ENCODE data around the gene C2CD4A.

The C2CD4A gene

GRCh38 chr15:62087671-62088352, 21.0 kb downstream of the C2CD4A start:
- Histone ChIP-seq H3K9me3 (ENCODE audit: insufficient read depth, low read length) (peaks cover 5% of the 10 kb centered on the region; the same call in 1 of the 2 replicates), H3K9ac (ENCODE audit: insufficient read length, low read depth) (no peak overlapping the region), H3K4me1 (ENCODE audit: insufficient read depth, insufficient read length) (no peaks in the 10 kb centered on the region), H3K27me3 (ENCODE audit: insufficient read depth, insufficient read length) (no peaks in the 10 kb centered on the region), H3K36me3 (ENCODE audit: insufficient read depth, insufficient read length, low read length) (no peaks in the 10 kb centered on the region), H3K4me3 (ENCODE audit: insufficient read length, low read depth) (no peak overlapping the region)
- no peak for DNase-seq (ENCODE audit: low read depth, low spot score)
- TF ChIP-seq SUZ12 (IDR thresholded peaks at IDR 0.05; ENCODE audit: extremely low read depth, insufficient read depth, insufficient read length), result no peak
- no peak for TF ChIP-seq ZNF274 (IDR thresholded peaks at IDR 0.05; ENCODE audit: low read depth, low read length)
- no peak for TF ChIP-seq YY1 (IDR thresholded peaks at IDR 0.05; ENCODE audit: insufficient read depth, insufficient read length)

GRCh38 chr15:62088353-62088693, 21.5 kb downstream of the C2CD4A start:
- DNase-seq (ENCODE audit: low read depth, low spot score), result no peak

GRCh38 chr15:62089616-62090015, 22.8 kb downstream of the C2CD4A start:
- Histone ChIP-seq H3K27me3 (ENCODE audit: insufficient read depth, insufficient read length) (no peaks in the 10 kb centered on the region), H3K9me3 (ENCODE audit: insufficient read depth, low read length) (peaks cover 5% of the 10 kb centered on the region; the same call in 1 of the 2 replicates), H3K36me3 (ENCODE audit: insufficient read depth, insufficient read length, low read length) (no peaks in the 10 kb centered on the region), H3K4me1 (ENCODE audit: insufficient read depth, insufficient read length) (no peaks in the 10 kb centered on the region), H3K9ac (ENCODE audit: insufficient read length, low read depth) (no peak overlapping the region), H3K4me3 (ENCODE audit: insufficient read length, low read depth) (no peak overlapping the region)
- DNase-seq (ENCODE audit: low read depth, low spot score), result no peak
- TF ChIP-seq SUZ12 (IDR thresholded peaks at IDR 0.05; ENCODE audit: extremely low read depth, insufficient read depth, insufficient read length), result no peak
- no peak for TF ChIP-seq ZNF274 (IDR thresholded peaks at IDR 0.05; ENCODE audit: low read depth, low read length)
- TF ChIP-seq YY1 (IDR thresholded peaks at IDR 0.05; ENCODE audit: insufficient read depth, insufficient read length), result no peak

More at GRCh38 chr15:62088353-62088693, 21.5 kb downstream of the C2CD4A start:
- Histone ChIP-seq H3K9ac (ENCODE audit: insufficient read length, low read depth) (no peak overlapping the region), H3K4me3 (ENCODE audit: insufficient read length, low read depth) (no peak overlapping the region), H3K27me3 (ENCODE audit: insufficient read depth, insufficient read length) (no peaks in the 10 kb centered on the region), H3K36me3 (ENCODE audit: insufficient read depth, insufficient read length, low read length) (no peaks in the 10 kb centered on the region), H3K9me3 (ENCODE audit: insufficient read depth, low read length) (peaks cover 5% of the 10 kb centered on the region; the same call in 1 of the 2 replicates), H3K4me1 (ENCODE audit: insufficient read depth, insufficient read length) (no peaks in the 10 kb centered on the region)
- TF ChIP-seq ZNF274 (IDR thresholded peaks at IDR 0.05; ENCODE audit: low read depth, low read length), result no peak
- no peak for TF ChIP-seq SUZ12 (IDR thresholded peaks at IDR 0.05; ENCODE audit: extremely low read depth, insufficient read depth, insufficient read length)
- TF ChIP-seq YY1 (IDR thresholded peaks at IDR 0.05; ENCODE audit: insufficient read depth, insufficient read length), result no peak

- no peak for DNase-seq (ENCODE audit: low read depth, low spot score)
- Histone ChIP-seq H3K36me3 (ENCODE audit: insufficient read depth, insufficient read length, low read length) (no peaks in the 10 kb centered on the region), H3K9me3 (ENCODE audit: insufficient read depth, low read length) (no peaks in the 10 kb centered on the region), H3K27me3 (ENCODE audit: insufficient read depth, insufficient read length) (no peaks in the 10 kb centered on the region), H3K9ac (ENCODE audit: insufficient read length, low read depth) (no peak overlapping the region), H3K4me3 (ENCODE audit: insufficient read length, low read depth) (no peak overlapping the region), H3K4me1 (ENCODE audit: insufficient read depth, insufficient read length) (no peaks in the 10 kb centered on the region)
- TF ChIP-seq YY1 (IDR thresholded peaks at IDR 0.05; ENCODE audit: insufficient read depth, insufficient read length) (no peak), SUZ12 (IDR thresholded peaks at IDR 0.05; ENCODE audit: extremely low read depth, insufficient read depth, insufficient read length) (no peak), ZNF274 (IDR thresholded peaks at IDR 0.05; ENCODE audit: low read depth, low read length) (no peak)
Measured at GRCh38 chr15:62090988-62091387, 24.2 kb downstream of the C2CD4A start.

- Histone ChIP-seq H3K36me3 (ENCODE audit: insufficient read depth, insufficient read length, low read length) (no peaks in the 10 kb centered on the region), H3K27me3 (ENCODE audit: insufficient read depth, insufficient read length) (no peaks in the 10 kb centered on the region), H3K9ac (ENCODE audit: insufficient read length, low read depth) (no peak overlapping the region), H3K4me1 (ENCODE audit: insufficient read depth, insufficient read length) (no peaks in the 10 kb centered on the region), H3K9me3 (ENCODE audit: insufficient read depth, low read length) (no peaks in the 10 kb centered on the region), H3K4me3 (ENCODE audit: insufficient read length, low read depth) (no peak overlapping the region)
- TF ChIP-seq ZNF274 (IDR thresholded peaks at IDR 0.05; ENCODE audit: low read depth, low read length) (no peak), SUZ12 (IDR thresholded peaks at IDR 0.05; ENCODE audit: extremely low read depth, insufficient read depth, insufficient read length) (no peak), YY1 (IDR thresholded peaks at IDR 0.05; ENCODE audit: insufficient read depth, insufficient read length) (no peak)
- DNase-seq (ENCODE audit: low read depth, low spot score), result no peak
Measured at GRCh38 chr15:62093809-62094208, 27.0 kb downstream of the C2CD4A start.

- Histone ChIP-seq H3K4me1 (ENCODE audit: insufficient read depth, insufficient read length) (no peaks in the 10 kb centered on the region), H3K36me3 (ENCODE audit: insufficient read depth, insufficient read length, low read length) (no peaks in the 10 kb centered on the region), H3K9me3 (ENCODE audit: insufficient read depth, low read length) (no peaks in the 10 kb centered on the region), H3K4me3 (ENCODE audit: insufficient read length, low read depth) (no peak overlapping the region), H3K27me3 (ENCODE audit: insufficient read depth, insufficient read length) (no peaks in the 10 kb centered on the region), H3K9ac (ENCODE audit: insufficient read length, low read depth) (no peak overlapping the region)
- TF ChIP-seq ZNF274 (IDR thresholded peaks at IDR 0.05; ENCODE audit: low read depth, low read length) (no peak), SUZ12 (IDR thresholded peaks at IDR 0.05; ENCODE audit: extremely low read depth, insufficient read depth, insufficient read length) (no peak), YY1 (IDR thresholded peaks at IDR 0.05; ENCODE audit: insufficient read depth, insufficient read length) (no peak)
- DNase-seq (ENCODE audit: low read depth, low spot score), result no peak
Measured at GRCh38 chr15:62094388-62094787, 27.6 kb downstream of the C2CD4A start.

- Histone ChIP-seq H3K27me3 (ENCODE audit: insufficient read depth, insufficient read length) (no peaks in the 10 kb centered on the region), H3K9ac (ENCODE audit: insufficient read length, low read depth) (no peak overlapping the region), H3K9me3 (ENCODE audit: insufficient read depth, low read length) (no peaks in the 10 kb centered on the region), H3K4me1 (ENCODE audit: insufficient read depth, insufficient read length) (no peaks in the 10 kb centered on the region), H3K4me3 (ENCODE audit: insufficient read length, low read depth) (no peak overlapping the region), H3K36me3 (ENCODE audit: insufficient read depth, insufficient read length, low read length) (no peaks in the 10 kb centered on the region)
- TF ChIP-seq ZNF274 (IDR thresholded peaks at IDR 0.05; ENCODE audit: low read depth, low read length), result no peak
- no peak for TF ChIP-seq YY1 (IDR thresholded peaks at IDR 0.05; ENCODE audit: insufficient read depth, insufficient read length)
- no peak for TF ChIP-seq SUZ12 (IDR thresholded peaks at IDR 0.05; ENCODE audit: extremely low read depth, insufficient read depth, insufficient read length)
- no peak for DNase-seq (ENCODE audit: low read depth, low spot score)
Measured at GRCh38 chr15:62099094-62099601, 32.4 kb downstream of the C2CD4A start.

All from NT2/D1 (cell line).